NCI-H187 treated with DMSO at 0.1 percent for 48 hours (cell line): Measurements from ENCODE around the gene GATAD2A.
"Not testable (repeated sequence)": the region's sequence is repeated elsewhere in the genome, so short reads cannot be mapped to it uniquely, and the experiment has no call there.

ENCODE experiments used
- DNase-seq: peaks from one replicate; lab custom pipeline; 2025; lab: John Stamatoyannopoulos, UW

GATAD2A gene

DNA sequence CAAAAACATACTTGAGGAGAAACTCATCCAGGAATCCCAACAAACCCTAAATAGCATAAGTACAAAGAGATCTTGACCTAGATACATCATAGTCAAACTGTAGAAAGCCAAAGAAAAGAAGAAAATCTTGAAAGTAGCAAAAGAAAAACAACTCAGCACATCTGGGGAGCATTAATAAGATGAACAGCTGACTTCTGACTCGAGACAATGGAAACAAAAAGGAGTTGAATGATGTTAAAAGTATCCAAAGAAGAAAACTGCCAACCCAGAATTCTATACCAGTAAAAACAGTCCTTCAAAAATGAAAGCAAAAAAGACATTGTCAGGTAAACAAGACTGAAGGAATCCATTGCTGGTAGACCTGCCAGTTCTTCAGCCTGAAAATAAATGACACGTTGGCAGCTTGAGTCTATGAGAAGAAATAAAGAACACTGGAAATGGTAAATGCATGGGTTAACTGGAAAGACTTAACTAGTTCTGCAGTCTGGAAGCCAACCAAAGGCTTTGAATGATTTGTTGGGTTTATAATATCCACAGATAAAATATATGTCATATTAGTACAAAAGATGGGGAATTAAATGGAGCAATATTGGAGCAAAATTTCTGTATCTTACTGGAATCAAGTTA lies 63.1 kb downstream of the GATAD2A start:
- no peak for DNase-seq

DNA sequence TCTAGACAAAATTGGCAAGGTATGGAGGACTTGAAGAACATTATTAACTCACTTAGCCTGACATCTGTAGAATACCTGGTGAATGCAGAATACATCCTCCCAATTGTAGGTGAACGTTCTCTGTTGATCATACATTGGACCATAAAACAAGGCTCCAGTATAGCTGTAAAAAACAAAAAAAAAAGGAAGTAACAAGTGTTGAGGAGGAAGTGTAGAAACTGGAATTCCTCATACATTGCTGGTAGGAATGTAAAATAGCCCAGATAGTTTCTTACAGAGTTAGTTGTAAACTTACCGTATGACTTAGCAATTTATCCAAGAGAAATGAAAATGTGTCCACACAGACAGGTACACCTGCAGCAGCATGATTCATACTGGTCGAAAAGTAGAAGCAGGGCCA lies 65.1 kb downstream of the GATAD2A start:
- no peak for DNase-seq

DNA sequence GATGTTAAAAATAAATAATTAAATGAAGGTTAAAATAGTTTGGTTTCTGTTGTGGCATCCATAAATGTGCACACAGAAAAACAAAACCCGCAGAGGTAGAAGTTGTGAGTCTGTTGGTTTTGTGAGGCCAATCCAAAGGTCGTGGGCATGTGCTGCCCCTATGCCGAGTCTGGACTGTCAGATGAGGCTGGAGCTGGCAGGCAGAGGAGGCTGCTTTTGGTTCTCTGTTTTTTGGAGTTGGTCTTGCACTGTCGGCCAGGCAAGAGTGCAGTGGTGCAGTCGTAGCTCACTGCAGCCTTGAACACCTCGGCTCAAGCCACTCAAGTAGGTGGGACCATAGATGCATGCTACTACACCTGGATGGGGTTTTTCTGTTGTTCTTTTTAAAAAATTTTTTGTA lies 66.2 kb downstream of the GATAD2A start:
- no peak for DNase-seq

DNA sequence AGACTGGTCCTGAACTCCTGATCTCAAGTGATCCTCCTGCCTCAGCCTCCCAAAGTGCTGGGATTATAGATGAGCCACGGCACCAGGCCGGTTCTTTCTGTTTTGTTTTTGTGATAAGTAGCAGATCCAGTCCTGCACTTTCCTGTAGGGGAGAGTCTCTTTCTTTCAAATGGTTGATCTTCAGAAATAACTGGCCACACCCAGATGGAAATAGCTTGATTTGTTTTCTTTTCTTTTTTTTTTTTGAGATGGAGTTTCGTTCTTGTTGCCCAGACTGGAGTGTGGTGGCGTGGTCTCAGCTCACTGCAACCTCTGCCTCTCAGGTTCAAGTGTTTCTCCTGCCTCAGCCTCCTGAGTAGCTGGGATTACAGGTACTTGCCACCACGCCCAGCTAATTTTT lies 66.6 kb downstream of the GATAD2A start:
- DNase-seq: not testable (repeated sequence)

DNA sequence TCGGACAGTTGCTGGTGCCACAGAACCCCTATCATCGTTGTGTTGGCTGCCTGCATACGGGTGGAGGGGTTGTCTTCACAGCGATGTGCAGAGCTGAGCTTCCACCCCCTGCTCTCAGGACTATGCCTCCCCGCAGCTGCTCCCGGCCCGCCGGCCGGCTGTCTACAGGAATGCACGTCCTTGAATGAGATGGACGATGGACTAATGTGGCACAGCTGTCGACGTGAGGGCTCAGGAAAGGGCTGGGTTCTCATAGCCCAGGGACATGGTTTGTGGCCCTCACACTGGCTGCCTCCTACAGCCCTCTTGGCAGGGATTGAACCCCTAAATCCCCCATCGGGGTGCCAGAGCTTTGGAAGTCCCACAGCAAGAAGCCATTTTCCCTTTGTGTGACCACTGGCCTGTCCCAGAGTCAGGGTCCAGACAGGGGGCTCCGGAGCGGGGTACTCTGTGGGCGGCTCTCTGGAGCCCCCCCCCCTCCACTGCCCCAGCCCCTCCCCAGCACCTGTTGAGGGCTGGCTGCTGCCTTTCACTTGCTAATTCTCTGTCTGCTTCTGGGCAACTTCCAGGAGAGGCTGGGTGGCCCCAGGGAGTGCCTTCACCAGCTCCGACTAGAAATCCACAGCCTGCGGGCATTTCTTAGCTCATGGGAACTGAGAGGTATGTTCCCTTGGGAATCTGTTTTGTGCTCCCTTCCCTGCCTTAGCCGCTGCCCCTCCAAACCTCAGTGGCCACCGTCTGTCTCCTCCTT lies 69.7 kb downstream of the GATAD2A start:
- DNase-seq: no peak

DNA sequence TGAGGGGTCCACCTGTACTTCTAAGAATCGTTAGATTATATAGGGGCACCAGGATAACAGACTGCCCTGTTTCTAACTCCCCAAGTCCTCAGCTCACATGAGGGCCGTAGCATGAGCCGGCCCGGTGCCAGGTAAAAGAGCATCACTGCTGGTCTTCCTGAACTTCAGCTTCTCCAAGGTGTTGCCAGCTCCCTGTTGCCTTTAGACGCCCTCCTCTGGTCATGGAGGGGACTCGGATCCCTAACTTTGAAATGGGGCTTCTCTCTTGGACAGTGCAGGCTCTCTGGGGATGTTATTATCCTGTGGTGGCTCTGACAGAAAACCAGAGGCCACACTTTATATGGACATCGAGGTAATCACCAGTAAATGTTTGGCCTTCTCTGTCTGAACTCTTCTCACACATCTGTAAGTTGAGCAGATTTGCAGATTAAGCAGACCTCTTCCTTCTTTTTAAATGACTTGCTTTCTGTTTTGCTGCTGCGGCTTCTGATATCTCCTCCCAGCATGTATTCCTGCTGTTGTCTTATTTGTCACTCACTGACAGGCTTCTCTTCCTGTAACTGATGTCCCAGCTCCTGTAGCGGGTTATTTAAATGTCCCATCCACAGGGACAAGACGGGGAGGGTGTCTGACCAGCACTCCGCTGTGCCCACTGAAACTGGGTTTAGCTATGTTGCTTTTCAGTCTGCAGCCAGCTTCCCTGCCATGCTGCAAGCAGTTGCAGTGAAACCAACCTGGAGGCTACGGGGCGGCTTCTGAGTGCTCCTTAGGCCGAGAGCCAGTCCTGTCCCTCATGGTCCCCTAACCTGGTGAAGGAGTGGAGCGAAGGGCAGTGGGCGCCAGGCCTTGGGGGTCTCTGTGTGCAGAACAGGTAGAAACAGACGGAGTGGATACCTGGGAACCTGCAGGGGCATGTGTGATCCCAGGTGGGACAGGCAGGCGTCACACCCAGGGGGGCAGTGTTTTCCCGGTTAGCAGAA lies 70.7 kb downstream of the GATAD2A start:
- DNase-seq: no peak

DNA sequence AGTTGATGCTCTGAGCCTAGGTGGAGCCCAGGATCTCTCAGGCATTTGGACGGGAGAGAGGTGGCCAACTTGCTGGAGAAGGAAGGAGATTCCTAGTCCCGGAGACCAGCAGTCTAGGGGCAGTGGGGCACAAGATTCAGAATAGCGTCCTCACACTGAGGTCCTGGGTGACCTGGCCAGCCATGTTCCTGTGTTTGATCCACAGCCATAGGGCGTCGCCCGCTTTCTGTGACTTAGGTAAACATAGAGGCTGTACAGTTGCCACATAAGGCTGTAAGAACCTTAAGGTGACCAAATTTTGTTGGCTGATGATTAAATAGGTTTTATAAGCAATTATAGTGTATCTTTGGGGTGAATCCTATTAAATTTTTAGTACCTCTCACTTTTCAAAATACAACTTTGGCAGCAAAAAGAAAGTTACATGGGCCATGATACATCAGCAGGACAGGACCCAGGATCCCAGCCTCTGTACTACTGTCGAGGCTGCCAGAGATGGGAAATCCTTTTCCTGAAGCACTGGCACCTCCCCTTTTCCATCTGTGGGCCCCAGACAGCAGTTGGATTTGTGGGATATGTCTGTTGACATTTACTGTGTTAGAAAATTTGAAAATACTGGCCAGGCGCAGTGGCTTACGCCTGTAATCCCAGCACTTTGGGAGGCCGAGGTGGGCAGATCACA lies 72.4 kb downstream of the GATAD2A start:
- no peak for DNase-seq

DNA sequence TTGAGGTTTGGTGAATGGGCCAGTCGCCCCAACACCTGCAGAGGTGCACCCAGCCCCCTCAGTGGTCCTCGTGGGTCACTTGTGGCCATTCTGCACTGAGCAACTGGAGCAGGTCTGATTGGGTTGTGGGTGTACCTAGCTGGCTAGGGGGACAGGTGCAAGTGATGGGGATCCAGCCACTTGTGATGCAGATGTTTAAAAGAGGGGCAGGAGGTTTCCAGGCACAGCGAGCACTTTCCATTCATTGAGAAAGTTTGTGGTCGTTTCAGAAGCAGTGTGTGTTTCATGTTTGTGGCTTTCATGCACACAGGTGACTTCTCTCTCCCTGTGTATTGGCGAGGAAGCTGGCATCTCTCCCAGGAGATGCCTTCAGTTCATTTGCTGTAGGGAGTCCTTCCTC lies 75.2 kb downstream of the GATAD2A start:
- no peak for DNase-seq

DNA sequence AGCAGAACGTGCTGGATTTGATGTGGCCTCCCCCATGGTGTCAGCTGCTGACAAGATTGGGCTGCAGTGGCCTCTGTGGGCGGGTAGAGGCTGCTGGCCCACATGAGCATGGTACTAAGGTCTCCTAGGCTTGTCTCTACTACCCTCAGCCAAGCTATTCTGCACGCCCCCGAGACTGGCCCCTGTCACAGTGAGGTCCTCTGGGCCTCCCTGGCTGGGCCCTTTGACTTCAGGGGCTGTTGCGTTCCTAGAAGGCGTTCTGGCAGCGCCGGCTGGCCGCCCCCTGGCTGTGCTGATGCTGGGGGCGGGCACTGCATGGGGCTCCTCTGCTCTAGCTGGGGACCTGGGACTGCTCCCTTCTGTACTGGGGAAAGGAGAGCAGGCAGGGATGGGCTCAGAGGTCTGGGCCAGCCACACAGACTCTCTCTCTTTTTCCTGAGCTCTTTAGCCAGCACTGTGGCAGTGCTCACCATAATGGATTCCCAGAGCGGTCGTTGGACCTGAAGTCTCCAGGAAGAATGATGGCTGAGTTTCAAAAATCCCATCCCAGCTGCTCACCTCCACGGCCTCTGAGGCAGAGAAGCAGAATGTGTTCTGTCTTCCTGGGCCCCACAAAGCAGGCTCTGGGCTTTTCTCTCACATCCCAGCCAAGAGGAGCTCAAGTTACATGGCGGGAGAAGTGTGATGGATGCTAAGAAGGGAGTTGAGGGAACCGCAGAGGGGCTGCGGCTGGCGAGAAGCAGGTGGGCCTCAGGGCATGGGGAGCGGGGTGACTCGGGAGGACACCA lies 77.5 kb downstream of the GATAD2A start:
- DNase-seq: no peak

DNA sequence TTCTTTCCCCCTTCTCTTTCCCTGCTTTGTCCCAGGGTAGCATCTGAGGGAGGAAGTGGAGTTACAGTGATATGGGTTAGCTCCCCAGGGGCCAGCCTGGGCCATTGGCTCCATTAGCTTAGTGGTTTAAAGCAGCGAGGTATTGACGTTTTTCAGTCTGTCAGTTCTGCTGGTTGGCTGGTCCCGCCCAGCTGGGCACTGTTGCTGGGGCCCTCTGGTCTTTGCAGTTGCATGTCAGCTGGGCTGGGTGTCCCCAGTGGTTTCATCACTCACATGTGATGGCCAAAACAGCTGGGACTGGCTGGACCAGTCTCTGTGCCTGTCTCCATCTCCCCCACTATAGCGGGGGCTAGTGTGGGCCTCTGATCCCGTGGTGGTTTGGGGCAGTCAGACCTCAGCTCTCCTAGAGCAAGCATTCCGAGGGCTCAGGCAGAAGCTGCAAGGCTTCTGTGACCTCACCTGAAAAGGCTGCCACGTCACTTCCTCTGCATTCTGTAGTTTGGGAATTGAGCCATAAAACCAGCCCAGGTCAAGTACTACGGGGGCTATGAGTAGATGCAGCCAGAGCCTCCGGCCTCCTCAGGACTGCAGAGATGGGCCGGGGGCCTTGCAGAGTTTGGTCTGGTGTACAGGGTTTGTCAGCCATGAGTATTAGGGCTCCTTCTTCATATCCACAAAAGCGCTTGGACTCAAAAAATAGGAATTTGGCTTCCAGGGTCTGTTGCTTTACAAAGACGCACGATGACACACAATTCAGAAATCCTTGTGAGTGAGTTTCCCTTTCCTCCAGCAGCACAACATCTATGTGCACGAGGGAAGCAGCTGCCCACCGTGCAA lies 79.9 kb downstream of the GATAD2A start:
- no peak for DNase-seq

DNA sequence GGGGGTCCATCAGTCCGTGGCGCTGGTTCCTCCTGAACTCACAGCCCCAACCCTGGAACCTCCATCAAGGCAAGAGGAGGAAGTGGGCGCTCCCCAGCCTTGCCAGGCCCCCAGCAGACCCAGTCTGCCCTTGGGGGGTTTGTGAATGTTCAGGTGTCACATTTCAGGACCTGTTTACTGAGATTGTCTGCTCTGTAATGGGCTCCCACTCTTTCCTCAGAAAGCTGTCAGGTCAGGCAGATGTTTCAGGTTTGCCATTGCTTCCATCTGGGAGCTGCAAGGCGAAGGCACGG lies 80.5 kb downstream of the GATAD2A start:
- no peak for DNase-seq

DNA sequence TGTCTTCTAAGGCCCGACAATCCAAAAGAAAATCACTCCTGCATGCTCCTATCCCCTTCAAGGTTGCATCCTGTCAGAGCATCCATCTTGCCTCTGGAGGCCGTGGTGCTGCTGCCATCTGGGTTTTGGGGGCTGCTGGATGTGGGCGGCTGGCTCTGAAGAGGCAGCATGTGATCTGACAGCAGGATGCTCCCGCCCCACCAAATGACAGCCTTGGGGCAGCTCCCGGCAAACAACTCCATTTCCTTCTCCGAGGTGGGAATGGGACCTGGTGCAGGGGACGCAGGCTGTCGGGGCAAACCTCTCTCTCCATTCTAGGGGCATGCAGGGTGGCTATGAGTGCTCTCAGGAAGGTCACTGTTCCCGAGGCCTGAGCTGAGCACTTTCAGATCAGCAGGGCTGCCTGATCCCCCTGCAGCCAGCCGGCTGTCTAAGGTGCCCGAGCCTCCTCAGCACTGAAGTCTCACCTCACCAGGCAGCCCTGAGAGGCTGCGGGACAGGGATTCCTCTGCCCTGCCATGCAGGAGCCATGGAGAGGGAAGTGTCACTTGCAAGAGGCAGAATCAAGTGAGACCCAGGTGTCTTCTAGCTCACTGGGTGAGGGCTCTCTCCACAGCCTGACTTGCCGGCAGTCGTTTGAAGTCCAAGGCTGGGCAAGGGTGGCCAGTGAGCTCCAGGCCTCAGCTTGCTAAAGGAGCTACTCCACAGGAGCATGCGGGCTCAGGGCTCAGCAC lies 81.0 kb downstream of the GATAD2A start:
- no peak for DNase-seq

DNA sequence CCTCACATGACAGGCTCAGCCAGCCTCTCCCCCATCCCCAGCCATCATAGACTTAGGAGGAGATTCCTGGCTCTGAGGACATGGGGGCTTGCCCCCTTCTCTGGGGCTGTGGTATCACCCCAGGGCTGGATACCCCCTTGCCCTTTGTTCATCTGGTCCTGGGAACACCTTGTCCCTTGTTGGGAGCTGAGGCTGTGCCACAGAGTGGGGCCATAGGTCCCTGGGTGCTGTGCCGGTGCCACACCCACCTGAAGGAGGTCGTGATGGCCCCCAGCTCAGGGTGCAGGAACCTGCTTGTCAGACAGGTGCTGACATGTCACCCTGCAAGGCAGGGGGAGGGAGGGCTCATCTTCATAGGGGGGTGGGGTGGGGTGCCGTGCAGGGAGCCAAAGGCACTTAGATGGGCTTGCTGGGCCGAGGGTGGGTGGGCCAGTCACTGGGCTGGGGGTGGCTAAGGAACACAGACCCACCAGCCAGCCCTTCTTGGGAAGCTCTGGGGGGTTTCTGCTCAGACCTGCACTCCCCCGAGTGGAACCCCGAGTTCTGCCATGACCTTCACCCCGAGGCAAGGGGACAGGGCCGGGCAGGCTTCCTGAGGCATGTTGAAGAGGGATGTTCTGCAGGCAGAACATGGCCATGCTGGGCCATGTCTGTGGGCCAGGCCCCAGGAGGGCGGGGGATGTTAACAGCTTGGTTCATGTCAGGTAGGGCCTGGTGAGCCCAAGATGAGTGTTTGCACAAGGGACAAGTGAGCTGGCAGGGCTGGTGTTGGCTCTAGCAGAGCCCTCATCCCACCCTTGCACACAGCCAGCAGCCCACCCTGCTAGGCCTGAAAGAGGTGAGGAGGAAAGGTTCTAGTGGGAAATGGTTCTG lies 81.8 kb downstream of the GATAD2A start:
- DNase-seq: no peak

DNA sequence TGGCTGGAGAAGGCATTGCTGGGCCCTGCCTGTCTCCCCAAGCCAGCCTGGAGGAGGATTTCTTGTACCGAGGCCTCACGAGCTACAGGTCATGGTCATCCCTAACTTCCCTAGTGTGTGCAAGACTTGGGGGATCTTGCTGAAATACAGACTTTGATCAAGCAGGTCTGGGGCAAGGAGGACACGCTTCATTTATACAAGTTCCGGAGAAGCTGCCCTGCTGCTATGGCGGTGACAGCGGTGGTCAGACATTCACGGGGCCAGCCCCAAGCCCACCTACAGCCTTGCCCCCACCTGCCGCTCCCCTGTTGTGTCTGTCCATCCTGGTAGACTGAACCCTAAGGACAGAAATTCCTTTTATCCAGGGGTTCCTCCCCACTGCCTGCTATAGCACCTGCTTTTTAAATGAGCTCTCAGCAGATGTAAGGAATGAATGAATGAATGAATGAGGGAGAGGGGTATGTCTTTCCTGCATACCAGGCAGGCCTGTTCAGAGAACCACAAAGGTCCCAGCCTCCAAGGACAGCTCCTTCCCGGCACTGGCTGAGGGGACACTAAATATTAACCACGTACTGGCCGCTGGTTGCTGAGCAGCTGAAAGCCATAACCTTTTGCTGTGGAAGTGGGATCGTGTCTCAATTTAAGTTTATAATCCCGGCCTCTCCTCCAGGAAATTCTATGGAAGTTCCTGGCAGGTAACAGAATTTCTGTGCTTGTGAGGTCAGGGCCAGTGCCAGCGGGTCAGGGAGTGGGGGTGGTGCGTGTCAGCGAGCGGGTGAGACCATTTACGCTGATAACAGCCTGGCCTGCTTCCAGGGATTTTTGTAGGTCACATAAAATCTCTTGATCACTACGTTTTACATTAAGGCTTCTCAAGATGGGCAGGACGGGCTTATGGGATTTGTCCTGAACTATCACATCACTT lies 82.7 kb downstream of the GATAD2A start:
- DNase-seq: no peak

DNA sequence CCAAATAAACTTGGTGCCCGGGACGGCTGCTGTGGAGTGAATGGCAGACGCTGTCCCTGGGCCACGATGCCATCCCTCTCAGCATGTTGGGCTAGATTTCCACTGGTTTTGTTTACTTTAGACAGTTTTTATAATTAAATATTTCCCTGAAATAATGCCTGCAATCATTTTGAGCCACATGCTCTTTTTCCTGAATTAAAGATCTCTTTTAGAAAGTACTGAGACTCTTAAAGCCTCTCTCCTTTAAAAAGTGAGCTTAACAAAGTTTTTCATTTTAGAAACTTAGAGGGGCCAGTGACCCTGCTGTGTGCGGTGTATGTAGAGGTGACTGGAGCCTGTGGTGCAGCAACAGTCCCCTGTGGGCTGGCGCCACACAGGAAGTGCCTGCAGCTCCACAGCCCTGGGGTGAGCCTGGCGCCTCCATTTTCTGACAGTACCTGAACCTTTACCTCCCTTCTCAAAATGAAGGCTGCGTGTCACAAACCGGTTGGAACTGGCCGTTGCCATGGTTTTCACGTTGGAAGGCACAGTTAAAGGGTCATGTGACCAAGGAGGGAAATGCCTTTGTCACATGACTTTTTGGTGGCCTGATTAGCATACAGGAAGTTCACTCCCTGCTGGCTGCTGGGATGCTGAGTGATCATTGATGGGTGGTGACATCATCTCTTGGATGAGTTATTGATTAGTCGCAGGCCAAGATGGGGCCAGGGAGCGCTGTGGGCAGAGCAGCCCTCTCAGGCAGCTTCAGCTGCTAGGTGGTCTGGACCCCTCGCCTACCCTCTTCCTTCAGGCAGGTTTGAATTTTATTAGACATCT lies 83.6 kb downstream of the GATAD2A start:
- no peak for DNase-seq

DNA sequence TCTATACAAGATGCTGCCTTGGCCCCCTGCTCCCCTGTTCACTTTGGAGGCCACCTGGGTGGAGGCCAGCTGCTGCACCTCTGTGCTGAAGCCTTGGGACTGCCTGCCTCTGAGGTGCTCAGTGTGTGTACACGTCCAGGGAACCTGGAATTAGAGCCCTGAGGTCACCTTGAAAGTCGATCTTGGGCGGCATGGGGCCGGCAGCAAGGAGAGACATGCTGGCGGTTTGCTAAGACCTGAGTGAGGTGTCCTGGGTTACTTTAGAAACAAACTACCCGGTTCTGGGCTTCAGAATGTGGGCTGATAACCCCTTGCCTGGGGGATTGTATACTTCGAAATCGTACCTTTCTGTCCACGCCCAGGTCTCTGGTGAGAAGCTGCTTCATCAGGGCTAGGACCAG lies 84.3 kb downstream of the GATAD2A start:
- DNase-seq: no peak
